Tibial artery (tissue), 4 donors: Measurements from ENCODE around the gene GBA2.
A peak's percentile ranks its signal among the peaks of the same experiment; 100 is the strongest.

Source experiments
- DNase-seq, 2 donors: peaks; one replicate each; pipeline ENCODE4 v3.0.0-alpha.2; 2019
- H3K27ac ChIP-seq, 2 donors: fragments of 200-600 bp; sonication (generic) in 1 of 2; 1 replicate in 1 of 2; 2 replicates in 1 of 2; pipeline ENCODE4 v1.5.1; 2018 to 2019; ENCODE audit warnings: mild to moderate bottlenecking in 1 of 2
- H3K27me3 ChIP-seq, 2 donors: fragments of 200-600 bp; sonication (generic) in 1 of 2; one replicate each; pipeline versions ENCODE4 v1.5.1 to v1.6.0; 2016 to 2019
- H3K36me3 ChIP-seq, 3 donors: fragments of 200-600 bp; sonication (generic) in 2 of 3; one replicate each; pipeline ENCODE4 v1.5.1; 2016 to 2019; ENCODE audit warnings: mild to moderate bottlenecking in 2 of 3
- H3K4me1 ChIP-seq, 4 donors: fragments of 200-600 bp; sonication (generic) in 2 of 4; 1 replicate in 3 of 4; 2 replicates in 1 of 4; pipeline ENCODE4 v1.5.1; 2016 to 2019
- H3K4me3 ChIP-seq, 2 donors: fragments of 200-600 bp; sonication (generic) in 1 of 2; 1 replicate in 1 of 2; 2 replicates in 1 of 2; pipeline ENCODE4 v1.5.1; 2018 to 2019; ENCODE audit warnings: mild to moderate bottlenecking in 2 of 2
- H3K9me3 ChIP-seq, 3 donors: fragments of 200-600 bp; sonication (generic) in 1 of 3; one replicate each; pipeline ENCODE4 v1.5.1; 2016 to 2019
- CTCF ChIP-seq, 2 experiments: fragments of 200-600 bp in 1 of 2; fragments of 450-650 bp in 1 of 2; IDR thresholded peaks; one replicate each; pipeline ENCODE4 v1.5.1; 2017 to 2019; ENCODE audit warnings: antibody characterized with exemption in 2 of 2, mild to moderate bottlenecking in 1 of 2, moderate library complexity in 1 of 2
- intact Hi-C: fragments of 100-400 bp; cut with DNase I; formaldehyde crosslinking; loops from one replicate; pipeline ENCODE4 v1.15.0; 2023; ENCODE audit warnings: low total_unique reads

GBA2 gene

GRCh38 chr9:35705836-35706430, 43.1 kb downstream of the GBA2 start:
- no peak for DNase-seq
- TF ChIP-seq CTCF (IDR thresholded peaks at IDR 0.05), result no peak
- peak overlapping the region; percentile 96 to 97 for H3K27ac ChIP-seq
- H3K36me3 ChIP-seq, result peaks cover 97 to 100% (median 97%) of the 10 kb centered on the region in 3 donors
- no peaks in the 10 kb centered on the region for H3K27me3 ChIP-seq
- no peaks in the 10 kb centered on the region for H3K4me1 ChIP-seq
- no peak overlapping the region for H3K4me3 ChIP-seq
- intact Hi-C loops, result no loop called here
- no peaks in the 10 kb centered on the region for H3K9me3 ChIP-seq

- H3K27ac ChIP-seq, result peak overlapping the region; percentile 96 to 97
- no peaks in the 10 kb centered on the region for H3K27me3 ChIP-seq
- H3K4me1 ChIP-seq, result no peaks in the 10 kb centered on the region
- H3K36me3 ChIP-seq, result peaks cover 97 to 100% (median 97%) of the 10 kb centered on the region in 3 donors
- no peaks in the 10 kb centered on the region for H3K9me3 ChIP-seq
- DNase-seq, result no peak
- intact Hi-C loops, result no loop called here
- H3K4me3 ChIP-seq, result no peak overlapping the region
- TF ChIP-seq CTCF (IDR thresholded peaks at IDR 0.05), result no peak
Measured at GRCh38 chr9:35705372-35705771, 43.7 kb downstream of the GBA2 start.

GRCh38 chr9:35703906-35704672, 44.9 kb downstream of the GBA2 start:
- Histone ChIP-seq H3K27ac (peak overlapping the region; percentile 96 to 97), H3K27me3 (no peaks in the 10 kb centered on the region), H3K9me3 (no peaks in the 10 kb centered on the region), H3K36me3 (peaks cover 100% of the 10 kb centered on the region in 3 donors), H3K4me3 (no peak overlapping the region), H3K4me1 (peaks cover 0 to 3% (median under 1%) of the 10 kb centered on the region in 4 donors)
- DNase-seq, result no peak
- intact Hi-C loops, result no loop called here
- no peak for TF ChIP-seq CTCF (IDR thresholded peaks at IDR 0.05)

GRCh38 chr9:35702696-35703095, 46.3 kb downstream of the GBA2 start:
- no peak overlapping the region for H3K4me3 ChIP-seq
- peaks cover 0 to 14% (median 9%) of the 10 kb centered on the region in 4 donors for H3K4me1 ChIP-seq
- TF ChIP-seq CTCF (IDR thresholded peaks at IDR 0.05), result no peak
- intact Hi-C loops, result no loop called here
- H3K27me3 ChIP-seq, result no peaks in the 10 kb centered on the region
- no peak for DNase-seq
- peaks cover 100% of the 10 kb centered on the region in 3 donors for H3K36me3 ChIP-seq
- H3K9me3 ChIP-seq, result no peaks in the 10 kb centered on the region
- peak overlapping the region; percentile 96 to 97 for H3K27ac ChIP-seq

- no peak for TF ChIP-seq CTCF (IDR thresholded peaks at IDR 0.05)
- peak overlapping the region; percentile 96 to 97 for H3K27ac ChIP-seq
Measured at GRCh38 chr9:35700942-35701341, 48.1 kb downstream of the GBA2 start.

More at GRCh38 chr9:35700942-35701341, 48.1 kb downstream of the GBA2 start:
- no peak overlapping the region for H3K4me3 ChIP-seq
- no peak for DNase-seq
- H3K9me3 ChIP-seq, result no peaks in the 10 kb centered on the region
- H3K36me3 ChIP-seq, result peaks cover 90 to 93% (median 93%) of the 10 kb centered on the region in 3 donors
- H3K4me1 ChIP-seq, result peaks cover 0 to 32% (median 26%) of the 10 kb centered on the region in 4 donors
- no peaks in the 10 kb centered on the region for H3K27me3 ChIP-seq
- intact Hi-C loops, result no loop called here
